Measurements from ENCODE around the gene TXNRD1.

TXNRD1 gene

DNA sequence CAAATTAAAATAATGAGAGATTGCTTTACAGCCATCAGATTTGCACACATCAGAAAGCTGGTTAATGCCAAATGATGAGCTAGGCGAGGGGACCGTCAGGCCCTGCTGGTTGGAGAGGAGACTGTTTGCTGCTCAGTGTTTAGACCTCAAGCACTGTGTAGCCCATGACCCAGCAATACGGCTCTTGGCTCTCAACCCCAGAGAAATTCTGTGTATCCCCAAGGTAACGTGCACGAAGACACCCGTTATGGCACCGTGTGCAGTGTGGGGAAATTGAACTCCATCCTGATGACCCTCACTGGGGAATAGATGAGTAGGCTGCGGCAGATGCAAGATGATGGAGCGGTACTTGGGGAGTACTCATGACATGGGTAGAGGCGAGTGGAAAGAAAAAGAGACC is 143.6 kb downstream of the TXNRD1 start:
- no peak overlapping the region for H3K4me3 ChIP-seq (ENCODE audit: low read length)
- no peaks in the 10 kb centered on the region for H3K9me3 ChIP-seq (ENCODE audit: control insufficient read depth, low read depth, low read length)
- H3K9ac ChIP-seq (ENCODE audit: low read length): no peak overlapping the region
- no peak overlapping the region for H3K27ac ChIP-seq (ENCODE audit: low read length)
- H3K27me3 ChIP-seq (ENCODE audit: control insufficient read depth, insufficient read depth, low read length): no peaks in the 10 kb centered on the region
- no peaks in the 10 kb centered on the region for H3K36me3 ChIP-seq (ENCODE audit: control insufficient read depth, low read depth, low read length)
- no peaks in the 10 kb centered on the region for H3K4me1 ChIP-seq (ENCODE audit: control insufficient read depth, low read depth, low read length)

DNA sequence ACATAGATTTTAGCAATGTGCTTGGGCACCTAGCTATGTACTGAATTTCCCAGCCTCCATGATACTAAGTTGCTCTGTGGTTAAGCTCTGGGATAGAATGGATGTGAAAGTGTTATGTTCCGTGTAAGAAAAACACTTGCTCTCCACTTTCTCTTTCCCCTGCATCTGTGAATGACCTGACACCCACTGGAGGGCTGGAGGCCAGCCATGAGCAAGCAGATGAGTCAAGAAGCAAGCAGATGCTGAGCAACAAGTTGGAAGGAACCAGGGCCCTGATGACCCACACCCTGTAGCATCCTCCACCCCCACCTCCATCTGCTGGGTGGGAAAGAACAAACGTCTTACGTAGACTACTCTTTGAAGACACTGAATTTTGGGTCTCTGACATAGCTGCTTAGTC is 144.6 kb downstream of the TXNRD1 start:
- H3K9ac ChIP-seq (ENCODE audit: low read length): no peak overlapping the region
- H3K4me3 ChIP-seq (ENCODE audit: low read length): no peak overlapping the region
- H3K27ac ChIP-seq (ENCODE audit: low read length): no peak overlapping the region
- no peaks in the 10 kb centered on the region for H3K4me1 ChIP-seq (ENCODE audit: control insufficient read depth, low read depth, low read length)
- H3K9me3 ChIP-seq (ENCODE audit: control insufficient read depth, low read depth, low read length): no peaks in the 10 kb centered on the region
- no peaks in the 10 kb centered on the region for H3K27me3 ChIP-seq (ENCODE audit: control insufficient read depth, insufficient read depth, low read length)
- no peaks in the 10 kb centered on the region for H3K36me3 ChIP-seq (ENCODE audit: control insufficient read depth, low read depth, low read length)

DNA sequence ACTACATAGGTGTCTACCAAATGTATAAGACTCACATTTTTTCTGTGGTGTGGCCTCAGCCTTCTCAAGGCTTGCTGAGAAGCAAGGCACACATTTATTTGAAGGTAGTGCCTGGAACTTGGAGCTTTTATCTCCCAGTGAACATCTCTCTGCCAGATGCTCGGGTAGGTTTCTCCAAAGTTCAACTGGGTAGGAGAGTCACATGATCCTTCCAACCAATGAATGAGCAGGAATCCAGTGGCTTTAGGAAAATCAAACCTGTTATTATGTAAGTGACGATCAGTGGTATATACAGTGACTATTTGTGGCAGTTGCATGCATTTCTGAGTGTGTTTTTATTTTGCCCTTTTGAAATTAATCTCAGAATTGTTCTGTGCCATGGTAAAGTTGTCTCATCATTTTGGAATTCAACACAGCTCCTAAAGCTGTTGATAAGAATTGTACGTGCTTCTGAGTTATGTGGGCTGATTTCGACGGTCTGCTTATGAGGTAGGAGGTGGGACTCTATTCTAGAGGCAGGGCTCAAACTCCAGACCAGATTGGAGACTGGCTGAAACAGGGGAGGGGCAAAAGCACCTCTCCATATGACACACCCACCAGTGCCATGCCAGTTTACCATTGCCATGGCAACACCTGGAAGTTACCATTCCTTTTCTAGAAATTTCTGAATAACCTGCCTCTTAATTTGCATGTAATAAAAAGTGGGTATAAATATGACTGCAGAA is 145.6 kb downstream of the TXNRD1 start:
- no peaks in the 10 kb centered on the region for H3K9me3 ChIP-seq (ENCODE audit: control insufficient read depth, low read depth, low read length)
- no peak overlapping the region for H3K9ac ChIP-seq (ENCODE audit: low read length)
- no peaks in the 10 kb centered on the region for H3K27me3 ChIP-seq (ENCODE audit: control insufficient read depth, insufficient read depth, low read length)
- no peaks in the 10 kb centered on the region for H3K36me3 ChIP-seq (ENCODE audit: control insufficient read depth, low read depth, low read length)
- no peaks in the 10 kb centered on the region for H3K4me1 ChIP-seq (ENCODE audit: control insufficient read depth, low read depth, low read length)
- no peak overlapping the region for H3K4me3 ChIP-seq (ENCODE audit: low read length)
- no peak overlapping the region for H3K27ac ChIP-seq (ENCODE audit: low read length)

DNA sequence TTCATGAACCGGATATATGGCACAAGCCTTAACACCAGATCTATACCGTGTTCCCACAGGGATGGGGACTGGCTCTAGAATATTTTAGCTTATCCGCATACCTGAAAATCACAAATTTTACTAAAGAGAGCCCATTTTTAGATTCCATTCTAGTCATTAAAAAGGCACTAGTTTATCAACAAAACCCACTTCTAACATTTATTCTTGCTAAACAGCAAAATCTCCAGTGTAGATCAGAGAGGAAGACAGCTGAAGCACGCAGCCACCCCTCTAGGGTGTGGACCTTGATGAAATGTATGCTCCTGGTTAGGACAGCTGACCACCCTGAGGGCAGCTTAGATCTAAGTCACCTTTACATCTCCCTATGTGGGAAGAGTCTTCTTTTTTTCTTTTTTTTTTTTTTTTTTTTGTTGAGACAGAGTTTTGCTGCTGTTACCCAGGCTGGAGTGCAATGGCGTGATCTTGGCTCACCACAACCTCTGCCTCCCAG is 150.4 kb downstream of the TXNRD1 start:
- no peaks in the 10 kb centered on the region for H3K36me3 ChIP-seq (ENCODE audit: control insufficient read depth, low read depth, low read length)
- peaks cover 10% of the 10 kb centered on the region for H3K4me1 ChIP-seq (ENCODE audit: control insufficient read depth, low read depth, low read length)
- peaks cover 7% of the 10 kb centered on the region for H3K9me3 ChIP-seq (ENCODE audit: control insufficient read depth, low read depth, low read length)
- H3K4me3 ChIP-seq (ENCODE audit: low read length): no peak overlapping the region
- H3K27ac ChIP-seq (ENCODE audit: low read length): no peak overlapping the region
- H3K9ac ChIP-seq (ENCODE audit: low read length): no peak overlapping the region
- no peaks in the 10 kb centered on the region for H3K27me3 ChIP-seq (ENCODE audit: control insufficient read depth, insufficient read depth, low read length)

DNA sequence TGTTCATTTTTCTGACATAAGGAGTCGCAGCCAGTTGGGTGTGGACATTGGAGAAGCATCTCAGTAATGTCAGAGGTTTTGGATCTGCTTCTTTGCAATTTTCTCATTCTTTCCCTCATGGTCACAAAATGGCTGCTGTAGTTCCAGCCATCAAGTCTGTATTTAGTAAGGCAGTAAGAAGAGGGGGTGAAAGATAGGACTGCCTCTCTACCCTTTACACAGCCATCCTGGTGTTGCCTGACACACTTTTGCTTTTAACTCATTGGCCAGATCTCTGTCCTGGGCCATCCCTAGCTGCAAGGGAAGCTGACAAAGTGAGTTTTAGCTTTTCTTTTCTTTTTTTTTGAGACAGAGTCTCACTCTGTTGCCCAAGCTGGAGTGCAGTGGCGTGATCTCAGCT is 154.1 kb downstream of the TXNRD1 start:
- peaks cover 7% of the 10 kb centered on the region for H3K9me3 ChIP-seq (ENCODE audit: control insufficient read depth, low read depth, low read length)
- peaks cover 18% of the 10 kb centered on the region for H3K4me1 ChIP-seq (ENCODE audit: control insufficient read depth, low read depth, low read length)
- no peak overlapping the region for H3K27ac ChIP-seq (ENCODE audit: low read length)
- no peaks in the 10 kb centered on the region for H3K27me3 ChIP-seq (ENCODE audit: control insufficient read depth, insufficient read depth, low read length)
- no peak overlapping the region for H3K4me3 ChIP-seq (ENCODE audit: low read length)
- H3K36me3 ChIP-seq (ENCODE audit: control insufficient read depth, low read depth, low read length): no peaks in the 10 kb centered on the region
- H3K9ac ChIP-seq (ENCODE audit: low read length): no peak overlapping the region

DNA sequence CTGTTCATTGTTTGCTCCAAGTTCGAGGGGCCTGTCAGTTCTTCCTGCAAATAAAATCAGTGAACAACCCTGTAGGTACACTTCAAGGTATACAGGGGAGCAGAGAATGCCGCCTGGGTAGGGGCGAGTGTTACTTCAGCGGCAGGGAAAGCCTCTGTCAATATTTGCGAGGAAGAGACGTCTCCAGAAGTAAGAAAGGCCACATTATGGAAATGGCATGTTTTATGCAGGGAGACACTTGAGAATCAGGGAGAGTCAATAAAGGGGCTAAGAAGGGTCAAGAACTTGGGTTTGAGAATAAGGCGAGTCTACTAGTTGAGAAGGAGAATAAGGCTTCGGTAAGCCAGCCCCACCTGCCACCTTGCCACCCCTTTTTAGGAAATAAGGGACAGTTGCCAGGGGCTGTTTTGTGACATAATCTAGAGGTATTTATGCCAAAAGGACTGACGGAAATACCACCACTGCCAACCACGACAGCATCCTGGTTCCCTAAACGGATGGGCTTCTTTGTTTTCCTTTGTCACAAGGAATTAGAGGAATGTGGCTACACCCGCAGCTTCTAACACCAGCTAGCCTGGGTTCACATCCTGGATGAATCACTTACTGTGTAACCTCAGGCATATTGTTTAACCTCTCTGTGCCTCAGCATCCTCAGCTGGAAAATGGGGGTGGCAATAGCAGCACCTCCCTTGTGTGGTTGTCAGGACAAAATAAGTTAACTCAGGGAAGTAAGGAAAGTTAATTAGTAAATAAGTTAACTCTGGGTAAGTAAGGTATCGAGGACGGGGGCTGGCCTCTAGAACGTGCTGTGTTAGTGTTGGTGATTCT is 155.7 kb downstream of the TXNRD1 start:
- H3K4me1 ChIP-seq (ENCODE audit: control insufficient read depth, low read depth, low read length): peaks cover 18% of the 10 kb centered on the region
- H3K4me3 ChIP-seq (ENCODE audit: low read length): no peak overlapping the region
- no peak overlapping the region for H3K27ac ChIP-seq (ENCODE audit: low read length)
- H3K36me3 ChIP-seq (ENCODE audit: control insufficient read depth, low read depth, low read length): no peaks in the 10 kb centered on the region
- H3K9ac ChIP-seq (ENCODE audit: low read length): no peak overlapping the region
- H3K9me3 ChIP-seq (ENCODE audit: control insufficient read depth, low read depth, low read length): peaks cover 7% of the 10 kb centered on the region
- no peaks in the 10 kb centered on the region for H3K27me3 ChIP-seq (ENCODE audit: control insufficient read depth, insufficient read depth, low read length)

DNA sequence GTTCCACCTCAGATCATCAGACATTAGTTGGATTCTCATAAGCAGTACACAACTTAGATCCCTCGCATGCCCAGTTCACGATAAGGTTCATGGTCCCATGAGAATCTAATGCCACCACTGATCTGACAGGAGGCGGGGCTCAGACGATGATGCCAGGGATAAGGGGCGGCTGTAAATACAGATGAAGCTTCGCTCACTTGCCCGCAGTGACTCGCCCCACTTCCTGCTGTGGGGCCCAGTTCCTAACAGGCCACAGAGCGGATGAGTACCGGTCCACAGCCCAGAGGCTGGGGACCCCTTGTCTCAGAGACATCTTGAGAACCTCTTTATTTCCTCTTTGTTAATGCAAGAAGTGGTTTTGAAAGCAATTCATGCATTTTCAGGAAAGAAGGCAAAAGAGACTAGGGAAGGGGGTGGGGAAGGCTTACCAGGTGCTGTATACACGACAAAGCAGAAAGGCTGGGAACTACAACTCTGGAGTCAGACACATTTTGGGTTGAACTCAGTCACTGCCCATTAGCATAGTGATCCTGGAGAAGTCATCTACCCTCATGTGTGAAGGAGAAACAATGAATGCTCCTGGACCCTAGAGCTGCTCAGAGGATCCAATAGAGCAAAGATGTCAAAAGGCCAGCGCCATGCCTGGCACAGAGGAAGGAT is 156.6 kb downstream of the TXNRD1 start:
- Histone ChIP-seq H3K9me3 (ENCODE audit: control insufficient read depth, low read depth, low read length) (peaks cover 7% of the 10 kb centered on the region), H3K27ac (ENCODE audit: low read length) (no peak overlapping the region), H3K4me1 (ENCODE audit: control insufficient read depth, low read depth, low read length) (peaks cover 17% of the 10 kb centered on the region)

DNA sequence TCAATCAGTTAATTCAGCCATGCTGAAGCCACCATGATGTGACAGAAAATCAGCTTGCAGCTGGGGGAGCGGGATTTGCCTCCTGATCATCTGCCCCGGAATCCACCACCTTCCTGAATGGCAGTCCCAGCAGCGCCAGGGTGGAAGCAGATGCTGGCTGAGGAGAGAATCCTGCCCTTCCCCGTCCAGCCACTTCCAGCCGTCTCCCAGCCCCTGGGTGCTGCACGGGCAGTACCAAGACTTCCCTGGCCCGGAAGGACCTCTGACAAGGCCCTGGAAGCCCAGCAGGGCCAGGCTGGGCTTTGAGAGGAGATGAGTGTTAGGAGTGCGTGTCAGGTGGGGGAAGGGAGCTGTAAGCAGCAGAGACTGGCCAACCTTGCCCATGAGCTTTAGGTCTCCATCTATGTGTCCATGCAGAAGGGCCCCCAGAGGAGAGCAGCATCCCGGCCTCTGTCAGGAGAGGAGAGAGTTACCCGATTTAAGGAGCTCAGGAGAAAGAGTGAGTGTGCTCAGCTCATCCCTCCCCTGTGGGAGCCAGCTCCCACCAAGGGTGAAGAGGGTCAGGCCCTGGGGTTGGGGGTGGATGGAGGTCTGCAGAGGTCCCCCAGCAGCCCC is 157.2 kb downstream of the TXNRD1 start:
- Histone ChIP-seq H3K4me1 (ENCODE audit: control insufficient read depth, low read depth, low read length) (peaks cover 11% of the 10 kb centered on the region), H3K27ac (ENCODE audit: low read length) (no peak overlapping the region), H3K4me3 (ENCODE audit: low read length) (no peak overlapping the region), H3K27me3 (ENCODE audit: control insufficient read depth, insufficient read depth, low read length) (no peaks in the 10 kb centered on the region), H3K9ac (ENCODE audit: low read length) (no peak overlapping the region), H3K36me3 (ENCODE audit: control insufficient read depth, low read depth, low read length) (no peaks in the 10 kb centered on the region), H3K9me3 (ENCODE audit: control insufficient read depth, low read depth, low read length) (peaks cover 7% of the 10 kb centered on the region)

More for the DNA sequence above, 156.6 kb downstream of the TXNRD1 start:
- Histone ChIP-seq H3K4me3 (ENCODE audit: low read length) (no peak overlapping the region), H3K9ac (ENCODE audit: low read length) (no peak overlapping the region), H3K27me3 (ENCODE audit: control insufficient read depth, insufficient read depth, low read length) (no peaks in the 10 kb centered on the region), H3K36me3 (ENCODE audit: control insufficient read depth, low read depth, low read length) (no peaks in the 10 kb centered on the region)

DNA sequence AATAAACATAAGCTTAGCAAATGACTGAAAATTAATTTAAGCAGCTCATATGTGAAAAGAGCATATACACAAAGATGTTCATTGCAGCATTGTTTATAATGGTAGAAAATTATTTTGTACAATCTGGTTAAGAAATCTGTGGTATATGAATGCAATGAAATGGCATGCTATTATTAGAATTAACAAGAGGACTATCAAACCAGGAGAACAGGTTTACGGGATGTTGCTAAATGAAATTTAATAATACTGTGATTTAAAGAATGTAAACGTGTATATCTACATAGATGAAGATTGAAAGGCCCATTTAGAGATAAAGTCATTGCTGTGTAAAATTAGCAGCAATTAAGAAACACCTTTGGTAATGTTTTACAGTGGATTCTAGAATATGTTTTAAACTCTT is 158.5 kb downstream of the TXNRD1 start:
- no peaks in the 10 kb centered on the region for H3K27me3 ChIP-seq (ENCODE audit: control insufficient read depth, insufficient read depth, low read length)
- no peaks in the 10 kb centered on the region for H3K36me3 ChIP-seq (ENCODE audit: control insufficient read depth, low read depth, low read length)
- peaks cover 7% of the 10 kb centered on the region for H3K9me3 ChIP-seq (ENCODE audit: control insufficient read depth, low read depth, low read length)
- peaks cover 8% of the 10 kb centered on the region for H3K4me1 ChIP-seq (ENCODE audit: control insufficient read depth, low read depth, low read length)
- no peak overlapping the region for H3K9ac ChIP-seq (ENCODE audit: low read length)
- no peak overlapping the region for H3K4me3 ChIP-seq (ENCODE audit: low read length)
- no peak overlapping the region for H3K27ac ChIP-seq (ENCODE audit: low read length)

DNA sequence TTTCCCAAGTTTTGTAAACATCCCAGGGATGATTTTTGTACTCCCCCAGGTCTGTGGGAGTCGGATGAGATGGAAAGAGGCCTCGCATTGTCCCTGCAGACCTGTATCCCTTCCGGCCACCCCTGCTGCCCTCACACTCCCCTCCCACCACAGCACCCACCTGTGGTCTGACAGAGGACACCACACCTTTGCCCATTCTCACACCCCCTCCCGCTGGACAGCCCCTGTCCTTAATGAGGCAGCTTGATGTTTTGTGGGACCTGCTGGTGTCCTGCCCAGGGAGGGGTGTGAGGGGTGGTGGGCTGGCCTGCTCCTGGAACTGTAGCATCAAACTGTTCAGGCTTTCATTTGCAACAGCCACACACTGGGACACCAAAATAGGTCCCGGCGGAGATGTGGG is 159.2 kb downstream of the TXNRD1 start:
- no peaks in the 10 kb centered on the region for H3K27me3 ChIP-seq (ENCODE audit: control insufficient read depth, insufficient read depth, low read length)
- peaks cover 8% of the 10 kb centered on the region for H3K4me1 ChIP-seq (ENCODE audit: control insufficient read depth, low read depth, low read length)
- no peak overlapping the region for H3K4me3 ChIP-seq (ENCODE audit: low read length)
- H3K9ac ChIP-seq (ENCODE audit: low read length): no peak overlapping the region
- no peak overlapping the region for H3K27ac ChIP-seq (ENCODE audit: low read length)
- H3K36me3 ChIP-seq (ENCODE audit: control insufficient read depth, low read depth, low read length): no peaks in the 10 kb centered on the region
- peaks cover 2% of the 10 kb centered on the region for H3K9me3 ChIP-seq (ENCODE audit: control insufficient read depth, low read depth, low read length)

DNA sequence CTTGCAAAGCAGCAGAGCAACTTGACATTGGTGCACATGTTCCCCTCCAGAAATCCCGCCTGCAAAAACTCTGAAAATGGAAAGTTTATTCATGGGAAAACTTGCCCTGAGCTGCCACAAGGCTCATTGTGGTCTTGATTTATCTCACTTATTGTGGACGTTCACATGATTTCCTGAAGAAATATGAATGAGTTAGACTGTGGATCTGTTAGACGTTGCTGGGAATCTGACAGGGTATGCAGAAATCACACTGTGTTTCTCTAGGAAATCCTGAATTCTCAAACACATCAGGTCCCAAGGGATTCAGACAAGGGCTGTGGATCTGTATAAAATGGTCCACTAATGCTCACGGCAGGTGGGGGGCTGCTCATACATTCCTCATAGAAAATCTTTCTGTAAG is 160.2 kb downstream of the TXNRD1 start:
- no peak overlapping the region for H3K4me3 ChIP-seq (ENCODE audit: low read length)
- no peaks in the 10 kb centered on the region for H3K36me3 ChIP-seq (ENCODE audit: control insufficient read depth, low read depth, low read length)
- H3K27ac ChIP-seq (ENCODE audit: low read length): no peak overlapping the region
- H3K4me1 ChIP-seq (ENCODE audit: control insufficient read depth, low read depth, low read length): peaks cover 8% of the 10 kb centered on the region
- H3K27me3 ChIP-seq (ENCODE audit: control insufficient read depth, insufficient read depth, low read length): no peaks in the 10 kb centered on the region
- no peak overlapping the region for H3K9ac ChIP-seq (ENCODE audit: low read length)
- H3K9me3 ChIP-seq (ENCODE audit: control insufficient read depth, low read depth, low read length): no peaks in the 10 kb centered on the region

Data from iPS-18a (cell line).